ENCODE measurements around the gene CHDH.

The CHDH gene, protein sequence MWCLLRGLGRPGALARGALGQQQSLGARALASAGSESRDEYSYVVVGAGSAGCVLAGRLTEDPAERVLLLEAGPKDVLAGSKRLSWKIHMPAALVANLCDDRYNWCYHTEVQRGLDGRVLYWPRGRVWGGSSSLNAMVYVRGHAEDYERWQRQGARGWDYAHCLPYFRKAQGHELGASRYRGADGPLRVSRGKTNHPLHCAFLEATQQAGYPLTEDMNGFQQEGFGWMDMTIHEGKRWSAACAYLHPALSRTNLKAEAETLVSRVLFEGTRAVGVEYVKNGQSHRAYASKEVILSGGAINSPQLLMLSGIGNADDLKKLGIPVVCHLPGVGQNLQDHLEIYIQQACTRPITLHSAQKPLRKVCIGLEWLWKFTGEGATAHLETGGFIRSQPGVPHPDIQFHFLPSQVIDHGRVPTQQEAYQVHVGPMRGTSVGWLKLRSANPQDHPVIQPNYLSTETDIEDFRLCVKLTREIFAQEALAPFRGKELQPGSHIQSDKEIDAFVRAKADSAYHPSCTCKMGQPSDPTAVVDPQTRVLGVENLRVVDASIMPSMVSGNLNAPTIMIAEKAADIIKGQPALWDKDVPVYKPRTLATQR
- total RNA-seq: 0 to 0.46 (median 0.17) reads per million in 4 donors

DNA sequence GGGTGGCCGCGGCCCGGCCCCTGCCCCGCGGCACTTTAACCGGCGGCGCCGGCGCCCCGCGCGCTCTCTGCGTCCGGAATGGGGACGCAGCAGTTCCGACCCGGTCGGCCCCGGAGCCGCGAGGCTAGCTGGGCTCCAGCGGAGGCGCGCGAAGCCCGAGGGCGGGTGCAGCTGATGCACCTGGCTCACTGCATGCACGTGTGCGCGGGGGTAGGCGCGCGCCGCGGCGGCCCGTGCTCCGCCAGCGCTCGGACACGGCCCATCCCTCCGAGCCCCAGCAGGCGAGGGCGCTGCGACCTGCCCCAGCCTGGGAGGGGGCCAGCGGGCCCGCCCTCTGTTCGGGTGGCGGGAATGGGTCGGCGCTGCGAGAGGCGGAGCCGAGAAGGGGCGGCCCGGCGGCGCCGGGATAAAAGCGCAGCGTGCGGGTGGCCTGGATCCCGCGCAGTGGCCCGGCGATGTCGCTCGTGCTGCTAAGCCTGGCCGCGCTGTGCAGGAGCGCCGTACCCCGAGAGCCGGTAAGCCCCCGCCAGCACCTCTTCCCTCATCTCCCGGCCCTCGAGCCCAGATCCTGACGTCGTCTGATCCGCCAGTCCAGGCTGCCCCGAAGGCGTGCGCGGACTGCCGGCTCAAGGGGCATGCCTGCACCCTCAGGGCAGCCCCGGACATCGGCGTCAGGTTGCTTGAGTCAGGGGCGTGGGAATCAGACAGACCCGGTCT lies at the start of gene CHDH, which contains the start of gene IL17RB:
Gene CHDH, minus strand, starts transcription at position 286 of the 717 bp plus-strand sequence. CDS start 22,411 bp downstream, outside the sequence.
Gene IL17RB, plus strand, starts transcription at position 435 of the 717 bp plus-strand sequence. Its CDS starts 21 bp downstream, at position 456.
- peak in 1 of 5 donors; percentile 18 for DNase-seq

DNA sequence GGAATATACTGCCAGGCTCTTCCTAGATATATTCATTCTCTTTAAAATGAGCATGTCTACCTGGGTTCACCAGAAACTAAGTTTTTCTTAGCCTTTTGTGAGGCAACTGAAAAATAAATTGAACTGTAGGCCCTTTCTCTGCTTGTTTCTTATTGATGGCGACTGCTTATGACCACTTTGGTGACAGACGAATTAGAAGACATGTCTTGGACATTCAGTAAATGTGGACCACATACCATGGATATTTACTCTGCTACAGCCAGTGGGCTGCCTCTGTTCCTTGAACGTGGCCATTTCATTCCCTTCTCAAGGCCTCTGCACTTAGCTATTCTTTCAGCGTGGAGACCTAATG lies 46.0 kb upstream of the CHDH start:
- no peak for DNase-seq

DNA sequence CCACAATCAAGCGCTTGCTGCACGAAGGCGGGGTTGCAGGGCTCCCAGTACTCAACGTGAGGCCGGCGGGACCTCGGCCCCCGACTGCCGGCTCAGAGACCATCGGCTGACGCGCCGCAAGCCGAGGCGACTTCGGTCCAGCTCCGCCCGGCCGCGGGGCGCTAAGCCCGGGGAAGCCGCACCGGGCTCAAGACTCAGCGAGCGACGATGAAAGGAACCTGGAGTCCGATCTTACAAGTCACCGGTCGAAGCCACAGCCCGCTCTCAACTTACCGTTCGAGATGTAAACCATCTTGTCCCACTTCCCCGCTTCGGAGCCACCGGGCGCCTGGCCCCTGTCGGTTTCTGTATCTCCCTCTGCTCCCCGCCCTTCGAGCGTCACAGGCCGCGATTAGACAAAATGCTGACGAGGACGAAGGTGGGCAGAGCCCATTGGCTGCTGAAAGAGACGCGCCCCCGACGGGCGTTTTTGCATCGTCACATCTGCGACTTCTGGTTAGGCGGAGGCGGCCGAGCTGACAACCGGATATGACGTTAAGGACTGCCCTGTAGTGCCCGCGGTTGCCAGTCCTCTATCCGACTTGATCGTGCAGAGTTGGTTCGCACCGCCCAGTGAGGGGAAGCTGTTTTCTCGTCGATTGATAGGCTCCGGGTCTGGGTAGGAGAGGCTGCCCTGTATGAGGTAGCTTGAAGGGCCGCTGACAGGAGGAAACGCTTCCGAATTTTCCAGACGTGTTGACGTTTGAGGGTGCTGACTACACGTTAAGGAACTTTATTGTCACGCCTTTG lies 45.5 kb upstream of the CHDH start, which contains the start of gene SELENOK:
Gene SELENOK, minus strand, starts transcription at position 363 of the 789 bp plus-strand sequence.
- peak; percentile 91 to 99 (median 96) for DNase-seq

DNA sequence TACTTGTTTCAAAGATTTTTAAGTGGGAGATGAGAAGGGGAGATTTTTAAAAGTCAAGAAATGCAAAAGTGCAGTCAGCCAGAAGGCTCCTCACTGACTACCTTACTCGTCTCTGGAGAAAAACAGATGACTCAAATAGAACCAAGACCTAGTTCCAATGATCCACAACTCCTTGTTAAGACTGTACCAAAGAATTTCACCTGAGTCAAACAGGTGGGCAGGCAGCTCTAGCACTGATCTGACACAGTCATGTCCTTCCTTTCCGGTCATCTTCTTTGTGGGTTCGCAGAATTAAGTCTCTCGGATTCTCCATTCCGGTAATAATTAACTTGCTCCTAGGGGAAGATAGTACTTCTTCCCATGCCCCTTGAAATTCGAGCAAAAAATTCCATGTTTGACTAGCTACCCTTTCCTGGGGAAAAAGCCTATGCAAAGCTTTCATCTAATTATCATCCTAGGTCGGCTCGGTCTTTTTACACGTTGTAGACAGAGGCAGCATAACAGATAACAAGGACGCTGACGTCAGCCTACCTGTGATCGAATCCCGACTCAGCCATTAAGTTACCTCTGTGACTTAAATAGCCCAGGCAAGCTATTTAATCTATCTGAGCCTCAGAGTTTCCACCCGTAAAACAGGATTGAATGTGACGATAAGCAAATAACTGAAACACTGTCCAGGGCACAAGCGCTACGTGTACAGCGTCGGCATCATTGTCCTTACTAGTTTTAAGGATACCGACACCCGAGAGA lies 44.7 kb upstream of the CHDH start:
- DNase-seq: peak in 4 of 5 donors; percentile 54 to 65 (median 55)

DNA sequence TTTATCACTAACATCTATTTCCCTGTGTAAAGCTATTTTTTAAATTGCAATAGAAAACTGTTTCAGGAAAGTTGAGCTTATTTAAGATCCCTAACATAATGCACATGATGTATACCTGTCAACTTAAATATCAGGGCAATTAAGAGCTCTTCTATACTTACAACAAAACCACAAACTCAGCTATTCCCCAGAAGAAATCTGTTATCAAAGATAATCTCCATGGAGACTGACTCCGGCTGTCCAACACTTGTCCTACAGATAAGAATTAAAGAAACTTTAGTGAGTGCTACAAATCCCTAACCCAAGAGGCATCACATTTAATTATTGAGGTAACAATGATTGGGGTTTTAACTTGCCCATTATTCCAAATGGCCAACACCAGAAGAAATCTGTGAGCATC lies 42.0 kb upstream of the CHDH start:
- no peak for DNase-seq

DNA sequence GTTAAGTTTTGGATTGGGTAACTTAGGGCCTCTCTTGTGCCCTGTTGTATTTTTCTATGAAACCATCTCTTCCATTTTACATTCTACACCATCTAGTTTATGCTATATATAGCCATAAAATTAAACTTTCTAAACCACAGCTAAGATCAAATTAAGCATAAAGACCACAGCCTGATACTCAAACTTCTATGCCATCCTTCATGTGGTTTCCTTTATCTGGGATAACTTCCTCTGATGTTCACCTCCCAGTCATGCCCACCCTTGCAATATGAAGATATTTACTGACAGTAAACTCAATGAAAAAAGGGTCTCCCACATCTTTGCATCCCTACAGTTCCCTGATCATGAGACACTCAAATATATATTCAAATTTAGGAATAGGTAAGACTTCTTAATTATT lies 41.2 kb upstream of the CHDH start:
- no peak for DNase-seq

DNA sequence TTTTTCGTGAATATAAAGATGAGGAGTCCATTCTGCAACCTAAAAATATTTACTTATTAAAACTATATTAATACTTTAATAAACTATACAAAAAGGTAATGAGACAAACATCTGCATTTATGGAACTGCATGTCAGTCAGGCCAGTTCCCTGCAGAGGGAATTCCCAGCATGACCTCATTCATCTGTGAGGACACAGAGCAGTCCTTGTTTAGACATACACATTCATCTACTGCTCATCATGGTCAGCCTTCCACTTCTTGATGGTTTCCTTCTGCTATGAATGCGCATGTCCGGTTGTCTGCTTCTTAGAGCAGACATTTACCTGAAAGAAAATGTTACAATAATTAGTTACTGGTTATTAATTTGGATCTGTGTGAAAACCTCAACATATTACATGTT lies 39.0 kb upstream of the CHDH start:
- DNase-seq: no peak

DNA sequence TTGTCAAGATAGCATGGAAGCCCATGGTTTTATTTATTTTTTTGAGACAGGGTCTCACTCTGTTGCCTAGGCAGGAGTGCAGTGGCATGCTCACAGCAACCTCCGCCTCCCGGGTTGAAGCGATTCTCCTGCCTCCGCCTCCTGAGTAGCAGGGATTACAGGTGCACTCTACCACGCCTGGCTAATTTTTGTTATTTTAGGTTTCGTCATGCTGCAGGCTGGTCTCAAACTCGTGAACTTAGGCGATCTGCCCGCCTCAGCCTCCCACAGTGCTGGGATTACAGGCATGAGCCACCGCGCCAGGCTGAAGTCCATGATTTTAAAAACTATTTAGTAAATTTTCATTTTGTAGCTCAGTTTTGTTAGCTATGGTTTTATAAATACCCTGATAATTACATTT lies 38.4 kb upstream of the CHDH start:
- DNase-seq: no peak

DNA sequence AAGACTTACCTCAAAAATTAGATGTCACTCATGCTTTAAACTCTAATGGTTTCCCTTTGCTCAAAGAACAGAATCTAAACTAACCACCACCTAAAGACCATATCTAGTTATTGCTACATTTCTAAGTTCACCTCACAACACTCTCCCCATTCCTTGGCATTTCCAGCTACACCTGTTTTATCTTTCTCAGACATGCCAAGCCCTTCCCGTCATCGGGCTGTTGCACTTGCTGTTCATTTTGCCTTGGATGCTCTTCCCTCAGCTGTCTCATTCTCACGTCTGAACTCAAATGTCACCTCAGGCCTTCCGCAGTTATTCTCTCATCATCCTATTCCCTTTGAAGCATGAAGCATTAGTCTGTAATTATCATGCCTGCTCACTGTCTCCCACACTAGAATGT lies 36.8 kb upstream of the CHDH start:
- no peak for DNase-seq

DNA sequence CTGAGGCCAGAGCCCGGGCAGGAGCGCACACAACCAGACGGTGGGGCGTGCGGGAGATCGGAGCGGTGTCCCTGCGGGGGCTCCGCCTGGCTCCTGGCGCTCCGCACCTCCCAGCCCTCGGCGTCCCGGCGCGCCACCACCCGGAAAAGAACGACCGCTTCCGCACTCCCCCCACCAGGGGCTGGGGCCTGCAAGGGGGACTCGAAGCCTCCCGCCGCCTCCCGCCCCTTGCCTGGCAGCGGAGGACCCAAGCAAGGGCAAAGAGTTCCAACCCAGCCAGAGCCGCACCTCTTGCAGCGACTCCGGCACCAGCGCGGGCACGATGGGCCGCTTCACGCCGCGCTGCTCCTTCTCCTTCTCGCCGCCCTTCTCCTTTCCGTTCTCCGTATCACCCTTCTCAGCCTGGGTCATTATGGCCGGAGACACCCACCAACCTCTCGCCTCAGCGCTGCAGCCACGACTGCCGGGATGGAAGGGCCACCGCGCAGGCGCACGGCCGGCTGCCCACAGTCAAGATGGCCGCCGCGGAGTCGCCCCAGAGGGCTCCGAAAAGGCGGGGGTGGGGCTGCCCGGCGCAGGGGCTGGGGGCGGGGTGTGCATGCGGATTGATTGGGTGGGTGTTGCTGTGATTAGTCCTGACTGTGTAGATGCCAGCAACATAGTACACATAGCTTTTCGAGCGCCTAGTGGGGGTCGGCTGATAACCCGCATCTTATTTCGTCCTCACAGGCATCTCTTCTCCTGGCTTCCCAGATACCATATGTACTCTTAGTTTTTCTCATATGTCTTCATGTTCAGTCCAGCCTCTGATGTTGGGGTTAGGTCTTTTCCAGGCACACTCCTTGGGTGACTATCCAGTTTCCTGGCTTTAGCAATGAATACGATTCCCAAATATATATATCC lies 35.7 kb upstream of the CHDH start, which contains the start of gene ACTR8:
Gene ACTR8, minus strand, starts transcription at position 462 of the 903 bp plus-strand sequence. Its CDS starts 51 bp downstream, at position 411.
- peak; percentile 73 to 85 (median 76) for DNase-seq

DNA sequence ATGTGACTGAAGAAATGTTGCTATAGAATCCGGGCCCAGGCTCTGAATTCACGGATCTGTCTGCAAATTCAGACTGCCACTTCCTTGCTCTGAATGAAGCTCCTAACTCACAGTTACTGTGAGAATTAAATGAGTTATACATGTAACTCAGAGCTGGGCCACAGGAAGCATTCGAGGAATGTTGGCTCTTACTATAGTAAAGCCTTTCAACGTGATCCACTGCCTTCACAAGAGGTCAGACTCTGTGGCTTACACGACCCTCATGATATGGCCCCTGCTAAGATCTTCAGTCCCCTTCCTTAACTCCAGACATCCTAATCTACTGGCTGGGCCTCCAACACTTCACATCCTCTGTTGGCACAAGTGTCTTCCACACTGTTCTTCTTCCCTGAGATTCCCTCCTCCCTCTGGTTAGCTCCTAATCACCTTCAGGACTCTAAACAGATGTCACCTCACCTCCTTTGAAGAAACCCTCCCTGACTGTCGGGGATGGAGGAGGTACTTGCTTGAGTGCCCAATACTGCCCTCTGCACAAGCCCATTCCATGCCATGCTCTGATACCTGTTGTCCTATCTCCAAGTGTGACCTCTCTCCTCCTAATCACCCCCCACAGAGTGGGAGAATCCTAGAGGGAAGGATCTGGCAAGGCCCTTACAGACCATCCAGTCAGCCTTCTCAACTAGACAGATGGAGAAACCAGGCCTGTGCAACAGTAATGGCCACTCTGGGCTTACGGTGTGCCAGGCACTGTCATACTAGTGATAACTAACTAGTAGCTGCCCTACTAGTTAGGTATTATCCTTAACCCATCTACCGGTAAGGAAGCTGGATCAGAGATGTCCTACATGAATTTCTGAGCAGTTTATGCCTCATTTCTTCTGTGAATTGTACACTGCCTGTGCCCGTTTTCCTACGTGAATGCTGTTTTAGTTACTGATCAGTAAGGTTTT lies 34.5 kb upstream of the CHDH start:
- no peak for DNase-seq

DNA sequence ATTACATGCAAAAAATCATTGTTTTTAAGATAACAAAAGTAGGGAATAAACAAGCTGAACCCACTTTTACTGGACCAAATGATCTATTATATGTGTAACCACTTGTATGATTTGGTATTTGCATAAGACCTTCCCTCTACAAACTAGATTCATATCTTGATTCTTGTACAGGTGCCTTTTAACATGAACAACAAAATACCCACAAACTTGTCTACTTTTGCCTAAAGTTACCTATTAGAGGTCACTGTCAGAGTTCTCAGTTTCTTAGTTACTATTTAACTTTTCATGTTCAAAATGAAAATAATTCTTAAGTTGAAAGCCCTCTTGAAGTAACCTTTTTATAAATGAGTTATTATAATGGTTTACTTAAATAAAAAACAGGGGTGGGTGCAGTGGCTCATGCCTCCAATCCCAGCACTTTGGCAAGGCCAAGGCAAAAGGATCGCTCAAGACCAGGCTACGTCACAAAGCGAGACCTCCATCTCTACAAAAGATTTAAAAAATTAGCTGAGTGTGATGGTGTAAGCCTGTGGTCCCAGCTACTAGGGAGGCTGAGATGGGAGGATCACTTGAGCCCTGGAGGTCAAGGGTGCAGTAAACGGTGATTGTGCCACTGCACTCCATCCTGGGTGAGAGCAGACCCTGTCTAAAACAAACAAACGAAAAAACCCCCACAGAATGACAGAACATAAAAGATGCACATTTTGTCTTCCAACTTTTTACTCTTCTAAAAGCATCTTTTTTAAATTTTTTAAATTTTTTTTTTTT lies 19.7 kb upstream of the CHDH start:
- no peak for DNase-seq

DNA sequence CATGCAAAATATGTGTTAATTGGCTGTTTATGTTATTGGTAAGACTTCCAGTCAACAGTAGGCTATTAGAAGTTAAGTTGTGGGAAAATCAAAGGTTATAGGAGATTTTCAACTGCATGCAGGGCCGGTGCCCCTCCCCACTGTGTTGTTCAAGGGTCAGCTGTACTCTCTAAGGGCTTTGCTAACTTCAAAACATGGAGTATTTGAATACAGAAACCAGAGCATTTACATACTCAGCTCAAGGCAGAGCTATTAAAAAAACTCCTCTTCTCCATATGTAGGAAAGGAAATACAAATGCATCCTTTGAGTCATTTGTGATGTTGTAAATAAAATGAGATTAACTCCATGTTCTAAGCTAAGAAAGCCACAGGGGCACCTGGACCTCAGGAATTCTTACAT lies 16.9 kb upstream of the CHDH start:
- no peak for DNase-seq

DNA sequence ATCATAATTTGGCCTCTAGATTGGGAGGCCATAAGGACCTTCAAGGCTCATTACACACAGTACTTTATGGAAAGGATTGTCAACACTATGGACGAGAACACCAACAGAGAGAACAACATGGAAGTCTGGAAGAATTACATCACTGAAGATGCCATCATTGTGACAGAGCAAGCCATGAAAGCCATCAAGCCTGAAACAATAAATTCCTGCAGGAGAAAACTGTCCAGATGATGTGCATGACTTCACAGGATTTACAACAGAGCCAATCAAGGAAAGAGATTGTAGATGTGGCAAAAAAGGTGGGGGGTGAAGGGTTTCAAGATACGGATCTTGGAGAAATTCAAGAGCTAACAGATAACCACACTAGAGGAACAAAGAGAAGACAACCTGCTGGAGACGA lies 16.0 kb upstream of the CHDH start:
- no peak for DNase-seq

DNA sequence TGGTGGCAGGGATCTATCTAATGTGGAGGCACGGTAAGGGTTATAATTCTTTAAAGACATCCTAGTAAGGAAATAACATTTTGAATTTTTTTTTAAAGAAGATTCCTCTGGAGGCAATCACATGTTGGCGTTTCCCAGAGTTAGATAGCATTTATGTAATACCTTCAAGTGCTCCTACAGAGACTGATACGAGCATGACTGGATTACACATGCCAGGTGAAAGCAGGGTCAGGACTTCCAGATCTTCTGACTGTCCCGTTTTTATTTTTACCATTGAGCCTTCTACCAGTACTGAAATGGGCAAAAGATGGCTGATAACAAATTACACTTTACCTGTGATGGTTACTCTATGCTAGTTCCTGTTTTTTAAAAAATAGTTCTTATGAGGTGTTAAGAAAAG lies 14.0 kb upstream of the CHDH start:
- DNase-seq: no peak

DNA sequence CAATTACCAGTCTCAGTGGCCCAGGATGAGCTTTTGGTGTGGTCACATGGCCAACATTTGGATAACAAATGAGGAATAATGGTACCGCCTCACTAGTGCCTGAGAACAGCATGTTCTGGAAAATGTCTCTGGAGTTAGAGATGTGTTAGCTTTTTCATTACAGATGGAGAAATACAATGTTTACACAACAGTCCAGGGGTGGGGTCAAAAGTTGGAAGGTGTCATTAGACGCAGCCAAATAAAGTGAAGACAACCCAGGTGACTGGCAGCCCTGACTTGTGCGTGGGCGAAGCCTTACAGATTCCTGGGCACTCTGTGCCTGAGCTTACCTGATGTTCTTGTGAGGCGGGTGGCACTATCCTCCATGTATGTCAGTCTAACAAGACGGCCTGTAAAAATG lies 13.0 kb upstream of the CHDH start:
- DNase-seq: no peak

DNA sequence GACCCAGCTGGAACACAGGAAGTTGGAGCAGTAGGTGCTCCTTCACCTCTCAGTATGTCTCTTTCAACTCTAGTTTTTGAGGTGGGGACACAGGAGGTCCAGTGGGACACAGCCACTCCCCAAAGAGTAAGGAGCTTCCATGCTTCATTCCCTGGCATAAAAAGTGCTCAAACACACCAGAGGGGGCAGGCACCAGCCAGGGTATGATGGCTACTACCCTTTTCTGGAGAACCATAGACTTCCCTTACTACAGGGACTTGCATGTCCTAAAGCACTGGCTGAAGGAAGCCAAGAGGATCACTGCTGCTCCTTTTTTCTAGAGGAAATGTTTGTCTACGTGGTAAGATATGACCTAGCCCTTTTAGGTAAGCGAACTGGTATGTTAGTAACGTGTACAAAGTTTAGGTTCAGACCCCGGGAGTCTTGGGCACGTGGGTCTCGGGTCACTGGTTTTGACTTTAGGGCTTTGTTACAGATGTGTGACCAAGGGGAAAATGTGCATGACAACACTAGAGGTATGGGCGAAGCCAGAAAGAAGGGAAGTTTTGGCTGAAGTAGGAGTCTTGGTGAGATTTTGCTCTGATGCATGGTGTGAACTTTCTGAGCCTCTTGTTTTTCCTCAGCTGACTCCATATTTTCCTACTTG lies 12.0 kb upstream of the CHDH start:
- no peak for DNase-seq

DNA sequence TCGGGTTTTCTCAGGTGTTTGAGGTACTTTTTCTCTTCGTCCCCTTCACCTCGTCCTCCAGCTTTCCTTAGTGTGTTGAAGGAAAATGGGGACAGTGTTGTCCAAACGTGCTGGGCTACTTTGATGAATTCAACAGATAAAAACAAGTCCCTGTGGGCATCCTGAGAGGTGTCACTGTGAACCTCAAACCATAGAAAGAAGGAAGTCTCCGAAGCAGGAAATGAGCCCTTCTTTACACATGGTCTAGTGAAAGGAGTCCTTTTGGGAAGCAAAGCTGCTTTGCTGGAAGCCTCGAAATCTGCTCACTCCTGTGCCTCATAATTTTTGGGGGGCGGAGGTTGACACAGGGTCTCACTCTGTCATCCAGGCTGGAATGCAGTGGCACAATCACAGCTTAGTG lies 10.7 kb upstream of the CHDH start:
- no peak for DNase-seq

Data from T-helper 1 cell (primary cell).